LNCAP (cell line): Measurements from ENCODE around the gene KIF17.

Experiments
- CTCF ChIP-seq: fragments of 450-650 bp; IDR thresholded peaks from 2 replicates; pipeline ENCODE4 v1.5.1; 2017; ENCODE audit warnings: mild to moderate bottlenecking

The KIF17 gene

GRCh38 chr1:20632386-20632785, 85.4 kb downstream of the KIF17 start:
- no peak for TF ChIP-seq CTCF

GRCh38 chr1:20630729-20631128, 87.1 kb downstream of the KIF17 start:
- no peak for TF ChIP-seq CTCF

- no peak for TF ChIP-seq CTCF
Observed at GRCh38 chr1:20626524-20626923, 91.3 kb downstream of the KIF17 start.

- no peak for TF ChIP-seq CTCF
Observed at GRCh38 chr1:20626098-20626427, 91.7 kb downstream of the KIF17 start.

- no peak for TF ChIP-seq CTCF
Observed at GRCh38 chr1:20625176-20626097, 92.4 kb downstream of the KIF17 start.

- TF ChIP-seq CTCF, result no peak
Observed at GRCh38 chr1:20624709-20625108, 93.1 kb downstream of the KIF17 start.

- TF ChIP-seq CTCF, result no peak
Observed at GRCh38 chr1:20621012-20621411, 96.8 kb downstream of the KIF17 start.
